Skeletal muscle satellite cell (primary cell): ENCODE results near the gene PLEK.
"Not testable (repeated sequence)": the region's sequence is repeated elsewhere in the genome, so short reads cannot be mapped to it uniquely, and the experiment has no call there.

Experiments used
- H3K27me3 ChIP-seq: 2 replicates; pipeline ENCODE4 v1.7.0; 2013; ENCODE audit warnings: low read length; ENCODE audit not compliant: control insufficient read depth, insufficient read depth
- H3K36me3 ChIP-seq: 2 replicates; pipeline ENCODE4 v1.7.0; 2013; ENCODE audit warnings: mild to moderate bottlenecking, control low read depth, low read length; ENCODE audit not compliant: insufficient read depth
- H3K4me1 ChIP-seq: 2 replicates; pipeline ENCODE4 v1.7.0; 2013; ENCODE audit warnings: low read length; ENCODE audit not compliant: control insufficient read depth, insufficient read depth
- H3K4me2 ChIP-seq: 2 replicates; pipeline ENCODE4 v1.7.0; 2013; ENCODE audit warnings: mild to moderate bottlenecking, low read length
- H3K4me3 ChIP-seq: 2 replicates; pipeline ENCODE4 v1.7.0; 2013; ENCODE audit warnings: low read length
- H3K9ac ChIP-seq: 2 replicates; pipeline ENCODE4 v1.7.0; 2013; ENCODE audit warnings: mild to moderate bottlenecking, low read depth, low read length, moderate library complexity
- H3K9me3 ChIP-seq: replicated peaks from 2 replicates; pipeline ENCODE4 v1.7.0; 2013; ENCODE audit warnings: mild to moderate bottlenecking, control low read depth, low read length

Gene PLEK

DNA sequence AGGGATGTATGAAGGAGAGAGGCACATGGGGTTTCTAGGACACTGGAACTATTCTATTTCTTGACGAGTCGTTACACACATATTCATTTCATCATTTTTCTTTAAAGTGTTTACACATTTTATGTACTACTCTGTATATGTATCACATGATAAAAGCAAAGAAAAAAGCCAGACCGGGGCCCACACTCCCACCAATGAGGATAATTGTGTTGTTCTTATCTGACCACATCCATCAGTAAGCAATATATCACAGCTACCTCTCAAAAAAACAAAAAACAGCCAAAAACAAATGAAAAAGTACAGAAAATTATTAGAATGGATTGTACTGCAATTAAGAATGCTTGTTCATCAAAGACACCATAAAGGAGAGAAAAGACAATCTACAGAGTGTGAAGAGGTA lies 31.2 kb upstream of the PLEK start:
- no peak overlapping the region for H3K4me3 ChIP-seq
- H3K27me3 ChIP-seq = no peaks in the 10 kb centered on the region
- H3K9me3 ChIP-seq = no peaks in the 10 kb centered on the region
- no peak overlapping the region for H3K4me2 ChIP-seq
- H3K9ac ChIP-seq = no peak overlapping the region
- H3K36me3 ChIP-seq = no peaks in the 10 kb centered on the region
- H3K4me1 ChIP-seq = peaks cover 23% of the 10 kb centered on the region

- Histone ChIP-seq H3K9ac (no peak overlapping the region), H3K4me3 (no peak overlapping the region), H3K36me3 (no peaks in the 10 kb centered on the region), H3K27me3 (no peaks in the 10 kb centered on the region), H3K4me2 (peak overlapping the region; percentile 44), H3K9me3 (no peaks in the 10 kb centered on the region), H3K4me1 (peaks cover 14% of the 10 kb centered on the region)
These were observed 28.9 kb upstream of the PLEK start for GRCh38 chr2:68336192-68336591.

DNA sequence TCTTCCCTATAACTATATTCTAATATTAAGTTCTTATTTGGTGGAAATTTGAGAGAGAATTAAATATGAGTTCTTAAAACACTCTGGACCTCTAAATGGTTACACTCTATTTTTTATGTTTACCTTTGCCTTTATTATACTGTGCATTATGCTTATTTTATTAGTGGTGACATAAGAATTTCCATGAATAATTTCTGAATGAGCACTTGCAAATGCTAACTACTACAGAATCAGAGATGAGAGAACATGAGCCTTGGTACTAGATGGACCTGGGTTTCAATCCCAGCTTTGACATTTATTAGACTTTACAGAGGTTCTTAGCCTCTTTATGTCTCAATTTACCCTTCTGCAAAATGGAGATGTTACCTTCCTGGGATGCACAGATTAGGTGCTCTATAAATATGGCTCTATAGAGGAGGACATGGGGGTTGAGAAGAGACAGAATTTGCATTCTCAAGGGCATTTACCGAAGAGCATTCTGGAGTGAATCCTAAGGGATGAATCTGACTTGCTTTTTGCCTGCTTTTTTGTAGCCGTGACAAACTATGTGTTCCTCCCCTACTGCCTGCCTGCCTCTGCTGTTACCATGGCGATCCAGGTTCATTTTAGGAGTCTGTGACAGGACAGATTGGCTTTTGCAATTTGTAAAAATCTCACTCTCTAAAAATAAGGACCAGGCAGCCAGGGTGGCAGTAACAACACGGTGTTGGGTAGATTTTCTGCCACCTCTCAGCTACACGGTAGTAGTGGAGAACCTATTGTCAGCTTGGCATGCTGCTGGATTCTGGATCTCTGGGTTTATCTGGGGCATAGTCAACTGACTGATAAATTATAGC lies 24.6 kb upstream of the PLEK start:
- H3K4me2 ChIP-seq = no peak overlapping the region
- H3K9me3 ChIP-seq = no peaks in the 10 kb centered on the region
- H3K36me3 ChIP-seq = no peaks in the 10 kb centered on the region
- H3K9ac ChIP-seq = no peak overlapping the region
- no peaks in the 10 kb centered on the region for H3K27me3 ChIP-seq
- peaks cover 14% of the 10 kb centered on the region for H3K4me1 ChIP-seq
- H3K4me3 ChIP-seq = no peak overlapping the region

DNA sequence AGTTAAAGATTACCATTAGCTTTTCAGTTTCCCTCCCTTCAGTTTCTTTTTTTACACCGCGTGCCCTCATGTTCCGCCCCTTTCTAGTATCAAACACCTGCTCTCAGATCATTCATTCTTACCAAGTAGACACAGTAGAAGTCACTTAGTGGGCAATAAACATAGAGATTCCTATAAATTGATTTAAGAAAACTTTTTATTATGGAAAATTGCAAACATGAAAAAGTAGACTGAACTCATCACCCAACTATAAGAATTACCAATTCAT lies 24.1 kb upstream of the PLEK start:
- H3K4me1 ChIP-seq = peaks cover 9% of the 10 kb centered on the region
- no peaks in the 10 kb centered on the region for H3K36me3 ChIP-seq
- no peak overlapping the region for H3K4me2 ChIP-seq
- H3K4me3 ChIP-seq = no peak overlapping the region
- no peak overlapping the region for H3K9ac ChIP-seq
- H3K9me3 ChIP-seq = no peaks in the 10 kb centered on the region
- no peaks in the 10 kb centered on the region for H3K27me3 ChIP-seq

- H3K9ac ChIP-seq = no peak overlapping the region
- H3K36me3 ChIP-seq = no peaks in the 10 kb centered on the region
- H3K27me3 ChIP-seq = no peaks in the 10 kb centered on the region
- no peaks in the 10 kb centered on the region for H3K9me3 ChIP-seq
- no peak overlapping the region for H3K4me2 ChIP-seq
- H3K4me3 ChIP-seq = no peak overlapping the region
- H3K4me1 ChIP-seq = peaks cover 7% of the 10 kb centered on the region
These were observed 23.5 kb upstream of the PLEK start for GRCh38 chr2:68341583-68341982.

DNA sequence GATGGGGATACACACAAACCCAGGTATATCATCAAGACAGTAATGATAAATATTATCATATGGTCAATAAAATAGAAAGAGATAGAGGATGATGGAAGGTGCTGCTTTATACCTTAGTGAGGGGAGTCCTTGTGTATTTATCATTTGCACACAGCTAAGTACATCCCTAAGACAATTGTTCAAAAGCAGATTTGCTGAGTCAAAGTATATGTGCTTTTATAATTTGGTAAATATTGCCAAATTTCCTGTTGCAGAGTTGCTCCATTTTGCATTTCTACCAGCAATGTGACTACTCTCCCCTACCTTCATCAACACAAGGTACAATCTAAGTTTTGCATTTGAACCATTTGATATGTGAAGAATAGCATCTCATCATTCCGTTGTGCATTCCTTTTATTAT lies 22.6 kb upstream of the PLEK start:
- no peaks in the 10 kb centered on the region for H3K9me3 ChIP-seq
- H3K36me3 ChIP-seq = no peaks in the 10 kb centered on the region
- H3K4me1 ChIP-seq = no peaks in the 10 kb centered on the region
- no peak overlapping the region for H3K4me2 ChIP-seq
- no peak overlapping the region for H3K4me3 ChIP-seq
- H3K27me3 ChIP-seq = no peaks in the 10 kb centered on the region
- no peak overlapping the region for H3K9ac ChIP-seq

- no peaks in the 10 kb centered on the region for H3K27me3 ChIP-seq
- no peak overlapping the region for H3K9ac ChIP-seq
- H3K4me2 ChIP-seq = no peak overlapping the region
- no peaks in the 10 kb centered on the region for H3K9me3 ChIP-seq
- H3K36me3 ChIP-seq = no peaks in the 10 kb centered on the region
- H3K4me1 ChIP-seq = no peaks in the 10 kb centered on the region
- no peak overlapping the region for H3K4me3 ChIP-seq
These were observed 21.1 kb upstream of the PLEK start for GRCh38 chr2:68344031-68344430.

- H3K9ac ChIP-seq = no peak overlapping the region
- H3K4me1 ChIP-seq = no peaks in the 10 kb centered on the region
- peak overlapping the region; percentile 15 for H3K4me2 ChIP-seq
- H3K4me3 ChIP-seq = no peak overlapping the region
- H3K9me3 ChIP-seq = no peaks in the 10 kb centered on the region
- H3K27me3 ChIP-seq = no peaks in the 10 kb centered on the region
- no peaks in the 10 kb centered on the region for H3K36me3 ChIP-seq
These were observed 19.8 kb upstream of the PLEK start for GRCh38 chr2:68345129-68345875.

GRCh38 chr2:68349091-68349490 lies 16.0 kb upstream of the PLEK start:
- H3K9me3 ChIP-seq = not testable (repeated sequence)

GRCh38 chr2:68351997-68352396 lies 13.1 kb upstream of the PLEK start:
- Histone ChIP-seq H3K36me3 (no peaks in the 10 kb centered on the region), H3K4me3 (no peak overlapping the region), H3K4me1 (peaks cover 16% of the 10 kb centered on the region)

More at GRCh38 chr2:68349091-68349490, 16.0 kb upstream of the PLEK start:
- not testable (repeated sequence) for H3K4me3 ChIP-seq, H3K9ac ChIP-seq, H3K4me2 ChIP-seq, H3K36me3 ChIP-seq, H3K27me3 ChIP-seq
- H3K4me1 ChIP-seq = peaks cover 16% of the 10 kb centered on the region

GRCh38 chr2:68352651-68353391 lies 12.3 kb upstream of the PLEK start:
- Histone ChIP-seq H3K9me3 (no peaks in the 10 kb centered on the region), H3K36me3 (no peaks in the 10 kb centered on the region), H3K4me3 (no peak overlapping the region)

More at GRCh38 chr2:68351997-68352396, 13.1 kb upstream of the PLEK start:
- Histone ChIP-seq H3K27me3 (no peaks in the 10 kb centered on the region), H3K9ac (no peak overlapping the region), H3K9me3 (no peaks in the 10 kb centered on the region), H3K4me2 (no peak overlapping the region)

More at GRCh38 chr2:68352651-68353391, 12.3 kb upstream of the PLEK start:
- peaks cover 16% of the 10 kb centered on the region for H3K4me1 ChIP-seq
- no peak overlapping the region for H3K9ac ChIP-seq
- no peaks in the 10 kb centered on the region for H3K27me3 ChIP-seq
- H3K4me2 ChIP-seq = peak overlapping the region; percentile 33
